Panc1 (cell line): Measurements from ENCODE around the gene MYH3. TPM values are rescaled to one million over a fixed set of nuclear protein-coding genes. Genes with fewer than 3 reads are reported as not detected.

ENCODE experiments used
- ATAC-seq: fragments of 200-7000 bp; cut with Tn5 transposase; 2 replicates; pipeline ENCODE4 v1.9.1; 2020; ENCODE audit warnings: mild to moderate bottlenecking, moderate library complexity
- BruUV-seq: library from RNA; stranded (reverse); fragments of 400-500 nt; replicated peaks from 2 replicates; lab custom pipeline; 2021; lab: Mats Ljungman, UMichigan
- CTCF ChIA-PET: fragments of 300-600 bp; sonication (Branson Sonifier 250); formaldehyde crosslinking; loops from one replicate; lab custom pipeline; 2022; ENCODE audit warnings: antibody characterized with exemption; lab: Charles Lee
- POLR2A ChIA-PET: fragments of 300-600 bp; sonication (Branson Sonifier 250); formaldehyde crosslinking; loops from one replicate; lab custom pipeline; 2022; ENCODE audit warnings: antibody characterized with exemption; lab: Charles Lee
- DNase-seq: peaks from one replicate; pipeline ENCODE4 v3.0.0-alpha.2; 2010; ENCODE audit warnings: low read depth, low spot score
- H3K27ac ChIP-seq: 2 replicates; pipeline ENCODE4 v1.5.1; 2011; ENCODE audit warnings: mild to moderate bottlenecking, low read length, inconsistent platforms
- H3K27me3 ChIP-seq: fragments of 200-500 bp; sonication (Bioruptor generic); 2 replicates; pipeline ENCODE4 v1.6.0; 2014; ENCODE audit warnings: low read length, inconsistent platforms; ENCODE audit not compliant: control insufficient read depth, insufficient read depth
- H3K36me3 ChIP-seq: fragments of 200-500 bp; sonication (Bioruptor generic); 2 replicates; pipeline ENCODE4 v1.5.1; 2014; ENCODE audit warnings: inconsistent platforms, mild to moderate bottlenecking, low read length, moderate library complexity; ENCODE audit not compliant: control insufficient read depth, insufficient read depth
- H3K4me1 ChIP-seq: 2 replicates; pipeline ENCODE4 v1.5.1; 2011; ENCODE audit warnings: inconsistent platforms, mild to moderate bottlenecking, low read length, moderate library complexity; ENCODE audit not compliant: control insufficient read depth, insufficient read depth
- H3K4me3 ChIP-seq, 2 experiments: 2 replicates each; pipeline ENCODE4 v1.5.1; 2011 to 2012; ENCODE audit warnings: low read depth in 2 of 2, low read length in 2 of 2, mild to moderate bottlenecking in 2 of 2, inconsistent platforms in 1 of 2, moderate library complexity in 1 of 2
- H3K9me3 ChIP-seq: fragments of 200-500 bp; sonication (Bioruptor generic); 2 replicates; pipeline ENCODE4 v1.5.1; 2014; ENCODE audit warnings: low read depth, mild to moderate bottlenecking, inconsistent platforms, low read length, moderate library complexity; ENCODE audit not compliant: control insufficient read depth, insufficient read depth
- CTCF ChIP-seq: fragments of 450-650 bp; IDR thresholded peaks from 2 replicates; pipeline ENCODE4 v1.5.1; 2017; ENCODE audit warnings: mild to moderate bottlenecking
- POLR2AphosphoS5 ChIP-seq: IDR thresholded peaks from 2 replicates; pipeline ENCODE4 v1.6.1; 2012; ENCODE audit warnings: mild to moderate bottlenecking, low read depth, low read length, moderate library complexity
- REST ChIP-seq, 2 experiments: IDR thresholded peaks; 2 replicates each; pipeline ENCODE4 v1.6.1; 2011 to 2012; ENCODE audit warnings: low read depth in 2 of 2, control low read depth in 1 of 2, low read length in 1 of 2, mild to moderate bottlenecking in 1 of 2, moderate library complexity in 1 of 2; ENCODE audit not compliant: insufficient read depth in 1 of 2
- SIN3A ChIP-seq: IDR thresholded peaks from 2 replicates; pipeline ENCODE4 v1.6.1; 2012; ENCODE audit warnings: low read depth, mild to moderate bottlenecking, low read length, moderate library complexity, borderline replicate concordance; ENCODE audit not compliant: insufficient read depth
- TCF7L2 ChIP-seq: IDR thresholded peaks from 2 replicates; pipeline ENCODE4 v1.6.1; 2011; ENCODE audit warnings: mild to moderate bottlenecking, low read depth, low read length, inconsistent platforms
- in situ Hi-C: cut with HindIII; loops from 2 replicates; pipeline ENCODE4 v1.10.0; 2016; ENCODE audit warnings: low sequenced_read_pairs, low pct_unique_long_range_greater_than_20kb
- intact Hi-C: fragments of 100-400 bp; cut with micrococcal nuclease; formaldehyde crosslinking; loops from one replicate; pipeline ENCODE4 v1.10.0; 2022; ENCODE audit not compliant: unreplicated experiment
- total RNA-seq: library from RNA; stranded (reverse); gene quantifications from one replicate; pipeline ENCODE4 v1.2.1, GENCODE V29; 2021; ENCODE audit not compliant: unreplicated experiment

The MYH3 gene
- total RNA-seq, 1 experiment from 2014 or later, result 1.6 TPM

GRCh38 chr17:10618202-10618635 is 38.9 kb downstream of the MYH3 start:
- no peak overlapping the region for H3K4me3 ChIP-seq
- ChIA-PET POLR2A (no interaction called here), CTCF (interaction anchor here (0.6 to 1.9 kb wide), 4 partner anchors 290 to 693 kb away, joined by 3 to 6 read pairs (median 6); no protein-coding TSS in a partner anchor)
- no peaks in the 10 kb centered on the region for H3K4me1 ChIP-seq
- H3K9me3 ChIP-seq, result no peaks in the 10 kb centered on the region
- TF ChIP-seq REST (IDR thresholded peaks at IDR 0.05; ENCODE audit: insufficient read depth in 1 of 2, low read depth in 2 of 2, low read length in 1 of 2), result no peak
- peak; percentile 95 for TF ChIP-seq CTCF
- ATAC-seq (peak; percentile 95), DNase-seq (peak; percentile 74)
- H3K27me3 ChIP-seq, result no peaks in the 10 kb centered on the region
- BruUV-seq, result no TSS peak
- H3K36me3 ChIP-seq, result no peaks in the 10 kb centered on the region
- intact Hi-C loops, result loop anchor here (5.0 to 10.0 kb wide), 2 partner anchors 323 to 651 kb away; no protein-coding TSS in a partner anchor
- H3K27ac ChIP-seq, result no peak overlapping the region
- in situ Hi-C loops, result no loop called here

- DNase-seq (no peak), ATAC-seq (no peak)
- Histone ChIP-seq H3K27ac (no peak overlapping the region), H3K27me3 (no peaks in the 10 kb centered on the region), H3K9me3 (no peaks in the 10 kb centered on the region), H3K4me1 (no peaks in the 10 kb centered on the region), H3K4me3 (no peak overlapping the region), H3K36me3 (no peaks in the 10 kb centered on the region)
- ChIA-PET CTCF (interaction anchor here (0.6 to 1.9 kb wide), 7 partner anchors 281 to 1260 kb away, joined by 3 to 6 read pairs (median 5); no protein-coding TSS in a partner anchor), POLR2A (no interaction called here)
- TF ChIP-seq POLR2AphosphoS5, result no peak
- TF ChIP-seq CTCF, result no peak
- no peak for TF ChIP-seq SIN3A
- no peak for TF ChIP-seq TCF7L2
- no peak for TF ChIP-seq REST (IDR thresholded peaks at IDR 0.05; ENCODE audit: insufficient read depth in 1 of 2, low read depth in 2 of 2, low read length in 1 of 2)
- intact Hi-C loops, result loop anchor here (5.0 to 10.0 kb wide), 2 partner anchors 322 to 650 kb away; no protein-coding TSS in a partner anchor
- BruUV-seq, result no TSS peak
- in situ Hi-C loops, result no loop called here
Observed at GRCh38 chr17:10617120-10617505, 40.0 kb downstream of the MYH3 start.
